Loucy (cell line): ENCODE data around the gene SEC23B.

ENCODE experiments used
- H2AFZ ChIP-seq: fragments of 200-600 bp; sonication (generic); 2 replicates; pipeline ENCODE4 v1.6.0; 2016; ENCODE audit warnings: antibody characterized with exemption, mild to moderate bottlenecking, low read length, moderate library complexity
- H3F3A ChIP-seq: fragments of 200-600 bp; 2 replicates; pipeline ENCODE4 v1.6.0; 2016; ENCODE audit warnings: antibody characterized with exemption, low read depth, mild to moderate bottlenecking
- H3K27me3 ChIP-seq: fragments of 200-600 bp; sonication (generic); 2 replicates; pipeline ENCODE4 v1.6.1; 2014; ENCODE audit warnings: low read length, mild to moderate bottlenecking; ENCODE audit not compliant: insufficient read depth, poor library complexity, severe bottlenecking
- H3K36me3 ChIP-seq: fragments of 200-600 bp; sonication (generic); 2 replicates; pipeline ENCODE4 v1.6.1; 2016; ENCODE audit warnings: low read length; ENCODE audit not compliant: insufficient read depth
- H3K4me1 ChIP-seq: fragments of 200-600 bp; sonication (generic); 2 replicates; pipeline ENCODE4 v1.5.1; 2014; ENCODE audit warnings: low read length, mild to moderate bottlenecking; ENCODE audit not compliant: insufficient read depth, poor library complexity, severe bottlenecking
- H3K4me2 ChIP-seq: fragments of 200-600 bp; sonication (generic); 2 replicates; pipeline ENCODE4 v1.6.0; 2014; ENCODE audit warnings: antibody characterized with exemption, low read length, low read depth, mild to moderate bottlenecking; ENCODE audit not compliant: poor library complexity, severe bottlenecking
- H3K4me3 ChIP-seq: fragments of 200-600 bp; sonication (generic); 2 replicates; pipeline ENCODE4 v1.5.1; 2014; ENCODE audit warnings: low read length, mild to moderate bottlenecking, mixed read lengths; ENCODE audit not compliant: poor library complexity, severe bottlenecking
- H3K79me2 ChIP-seq: fragments of 200-600 bp; sonication (generic); 2 replicates; pipeline ENCODE4 v1.6.1; 2014; ENCODE audit warnings: low read length; ENCODE audit not compliant: insufficient read depth
- H3K9ac ChIP-seq: fragments of 200-600 bp; sonication (generic); 2 replicates; pipeline ENCODE4 v1.6.0; 2014; ENCODE audit warnings: mild to moderate bottlenecking, low read depth, low read length, moderate library complexity; ENCODE audit not compliant: poor library complexity, severe bottlenecking
- H3K9me2 ChIP-seq: fragments of 200-600 bp; sonication (generic); replicated peaks from 2 replicates; pipeline ENCODE4 v1.6.1; 2016; ENCODE audit warnings: low read depth, low read length, mixed read lengths
- H3K9me3 ChIP-seq: fragments of 200-600 bp; sonication (generic); 2 replicates; pipeline ENCODE4 v1.6.1; 2014; ENCODE audit warnings: mild to moderate bottlenecking, antibody characterized with exemption, low read length, low read depth; ENCODE audit not compliant: insufficient read depth
- H4K20me1 ChIP-seq: fragments of 200-600 bp; sonication (generic); 2 replicates; pipeline ENCODE4 v1.6.0; 2014; ENCODE audit warnings: antibody characterized with exemption, low read length, mild to moderate bottlenecking; ENCODE audit not compliant: insufficient read depth, poor library complexity, severe bottlenecking
- CTCF ChIP-seq: fragments of 200-600 bp; sonication (generic); conservative IDR thresholded peaks from 2 replicates; pipeline ENCODE4 v1.5.1; 2014; ENCODE audit warnings: mild to moderate bottlenecking, antibody characterized with exemption, low read length
- EZH2phosphoT487 ChIP-seq: fragments of 200-600 bp; IDR thresholded peaks from 2 replicates; pipeline ENCODE4 v1.6.1; 2018; ENCODE audit warnings: antibody characterized with exemption, mild to moderate bottlenecking, moderate library complexity, borderline replicate concordance

The SEC23B gene

GRCh38 chr20:18532626-18533025, 24.9 kb downstream of the SEC23B start:
- Histone ChIP-seq H4K20me1 (no peaks in the 10 kb centered on the region), H3K36me3 (peaks cover 83% of the 10 kb centered on the region; the same call in 1 of the 2 replicates)

GRCh38 chr20:18533491-18533890, 25.8 kb downstream of the SEC23B start:
- Histone ChIP-seq H3K4me3 (no peak overlapping the region), H3K9me2 (no peaks in the 10 kb centered on the region), H3K9me3 (no peaks in the 10 kb centered on the region), H3K27me3 (no peaks in the 10 kb centered on the region), H4K20me1 (no peaks in the 10 kb centered on the region), H3K79me2 (no peaks in the 10 kb centered on the region), H3K4me2 (no peak overlapping the region), H3F3A (no peaks in the 10 kb centered on the region), H3K9ac (no peak overlapping the region), H3K4me1 (no peaks in the 10 kb centered on the region), H3K36me3 (peaks cover 76% of the 10 kb centered on the region; the same call in 1 of the 2 replicates), H2AFZ (no peak overlapping the region)
- TF ChIP-seq CTCF (no peak), EZH2phosphoT487 (no peak)

More at GRCh38 chr20:18532626-18533025, 24.9 kb downstream of the SEC23B start:
- Histone ChIP-seq H3K9me2 (no peaks in the 10 kb centered on the region), H3K79me2 (no peaks in the 10 kb centered on the region), H2AFZ (no peak overlapping the region), H3K9me3 (no peaks in the 10 kb centered on the region), H3K27me3 (no peaks in the 10 kb centered on the region), H3K4me1 (no peaks in the 10 kb centered on the region), H3F3A (no peaks in the 10 kb centered on the region), H3K4me3 (no peak overlapping the region), H3K4me2 (no peak overlapping the region), H3K9ac (no peak overlapping the region)
- TF ChIP-seq CTCF (no peak), EZH2phosphoT487 (no peak)

GRCh38 chr20:18533978-18534644, 26.4 kb downstream of the SEC23B start:
- Histone ChIP-seq H3K9me2 (no peaks in the 10 kb centered on the region), H3K27me3 (no peaks in the 10 kb centered on the region), H3K79me2 (no peaks in the 10 kb centered on the region), H3K9me3 (no peaks in the 10 kb centered on the region), H3K36me3 (peaks cover 72% of the 10 kb centered on the region; the same call in 1 of the 2 replicates), H3F3A (no peaks in the 10 kb centered on the region), H2AFZ (no peak overlapping the region), H3K4me3 (no peak overlapping the region), H3K4me1 (no peaks in the 10 kb centered on the region), H3K9ac (no peak overlapping the region), H3K4me2 (no peak overlapping the region), H4K20me1 (no peaks in the 10 kb centered on the region)
- no peak for TF ChIP-seq EZH2phosphoT487
- TF ChIP-seq CTCF: no peak
